B cell (primary cell): ENCODE data around the gene CFAP68. TPM values are rescaled to one million over a fixed set of nuclear protein-coding genes. Genes with fewer than 3 reads are reported as not detected.

ENCODE experiments used
- ATAC-seq: fragments of 200-7000 bp; cut with Tn5 transposase; one replicate; pipeline ENCODE4 v1.10.0; 2021; ENCODE audit warnings: low read depth, mild to moderate bottlenecking, moderate number of reproducible peaks, moderate library complexity
- CTCF ChIA-PET: fragments of 350-600 bp; sonication (Branson Sonifier 250); formaldehyde crosslinking; loops from one replicate; lab custom pipeline; 2021; ENCODE audit warnings: antibody characterized with exemption, inconsistent platforms; lab: Charles Lee
- POLR2A ChIA-PET: fragments of 350-600 bp; sonication (Branson Sonifier 250); formaldehyde crosslinking; loops from one replicate; lab custom pipeline; 2021; ENCODE audit warnings: antibody characterized with exemption; lab: Charles Lee
- DNase-seq: peaks from one replicate; pipeline ENCODE4 v3.0.0; 2013
- H2AFZ ChIP-seq: 2 replicates; pipeline ENCODE4 v1.6.1; 2012; ENCODE audit warnings: mild to moderate bottlenecking, low read depth, low read length; ENCODE audit not compliant: insufficient read depth, poor library complexity, severe bottlenecking
- H3K27ac ChIP-seq, 2 donors: 1 replicate in 1 of 2; 2 replicates in 1 of 2; pipeline ENCODE4 v1.5.1; 2012 to 2013; ENCODE audit warnings: low read length in 2 of 2, mild to moderate bottlenecking in 2 of 2, moderate library complexity in 1 of 2
- H3K27me3 ChIP-seq, 4 experiments: fragments of 200-600 bp in 1 of 4; sonication (generic) in 1 of 4; replicated peaks in 1 of 4; 1 replicate in 2 of 4; 2 replicates in 2 of 4; pipeline versions ENCODE4 v1.6.1 to v1.7.0; 2013 to 2016; ENCODE audit warnings: low read length in 3 of 4, mild to moderate bottlenecking in 2 of 4, mixed read lengths in 1 of 4, moderate library complexity in 1 of 4; ENCODE audit not compliant: insufficient read depth in 4 of 4, control insufficient read depth in 3 of 4; ENCODE audit errors: control extremely low read depth in 1 of 4
- H3K36me3 ChIP-seq, 2 experiments: replicated peaks in 1 of 2; 1 replicate in 1 of 2; 2 replicates in 1 of 2; pipeline versions ENCODE4 v1.6.1 to v1.7.1; 2013; ENCODE audit warnings: low read length in 1 of 2; ENCODE audit not compliant: insufficient read depth in 2 of 2, control insufficient read depth in 1 of 2; ENCODE audit errors: control extremely low read depth in 1 of 2, extremely low read depth in 1 of 2
- H3K4me1 ChIP-seq, 2 donors: fragments of 200-600 bp in 1 of 2; sonication (generic) in 1 of 2; 1 replicate in 1 of 2; 2 replicates in 1 of 2; pipeline versions ENCODE4 v1.5.1 to v1.6.1; 2013 to 2017; ENCODE audit warnings: low read length in 2 of 2; ENCODE audit not compliant: control insufficient read depth in 2 of 2, insufficient read depth in 2 of 2
- H3K4me2 ChIP-seq: replicated peaks from 2 replicates; pipeline ENCODE3; 2012; ENCODE audit warnings: mild to moderate bottlenecking, low read depth, low read length; ENCODE audit not compliant: poor library complexity, severe bottlenecking
- H3K4me3 ChIP-seq, 5 experiments: fragments of 200-600 bp in 1 of 5; sonication (generic) in 1 of 5; 1 replicate in 3 of 5; 2 replicates in 2 of 5; pipeline versions ENCODE4 v1.5.1 to v1.7.0; 2011 to 2016; ENCODE audit warnings: low read length in 4 of 5, mild to moderate bottlenecking in 4 of 5, low read depth in 2 of 5, control low read depth in 1 of 5, moderate library complexity in 1 of 5; ENCODE audit not compliant: insufficient read depth in 1 of 5; ENCODE audit errors: control extremely low read depth in 1 of 5, extremely low read depth in 1 of 5
- H3K79me2 ChIP-seq: fragments of 200-600 bp; sonication (generic); one replicate; pipeline ENCODE4 v1.6.0; 2016; ENCODE audit warnings: low read length; ENCODE audit not compliant: control insufficient read depth, insufficient read depth
- H3K9ac ChIP-seq: fragments of 200-600 bp; sonication (generic); 2 replicates; pipeline ENCODE4 v1.6.1; 2017; ENCODE audit warnings: mild to moderate bottlenecking, low read length, moderate library complexity
- H3K9me3 ChIP-seq, 3 donors: one replicate each; pipeline versions ENCODE4 v1.6.1 to v1.7.1; 2013; ENCODE audit warnings: low read length in 2 of 3; ENCODE audit not compliant: control insufficient read depth in 2 of 3, insufficient read depth in 1 of 3; ENCODE audit errors: control extremely low read depth in 1 of 3
- H4K20me1 ChIP-seq: 2 replicates; pipeline ENCODE4 v1.6.0; 2012; ENCODE audit warnings: mild to moderate bottlenecking, low read length; ENCODE audit not compliant: insufficient read depth, control insufficient read depth, poor library complexity, severe bottlenecking
- H3K27ac Mint-ChIP-seq: one replicate; pipeline ENCODE4 v1.8.0; 2021; ENCODE audit warnings: mixed read lengths
- H3K27me3 Mint-ChIP-seq: one replicate; pipeline ENCODE4 v1.8.0; 2021; ENCODE audit warnings: mixed read lengths
- H3K4me1 Mint-ChIP-seq: one replicate; pipeline ENCODE4 v1.8.0; 2021; ENCODE audit warnings: mixed read lengths
- H3K4me3 Mint-ChIP-seq: one replicate; pipeline ENCODE4 v1.8.0; 2021; ENCODE audit warnings: mixed read lengths
- H3K9me3 Mint-ChIP-seq: one replicate; pipeline ENCODE4 v1.8.0; 2022; ENCODE audit warnings: mixed read lengths; ENCODE audit not compliant: insufficient read depth
- CTCF ChIP-seq: fragments of 200-600 bp; IDR thresholded peaks from one replicate; pipeline ENCODE4 v1.8.0; 2022; ENCODE audit warnings: antibody characterized with exemption, mild to moderate bottlenecking
- EZH2 ChIP-seq: IDR thresholded peaks from 2 replicates; pipeline ENCODE4 v1.6.1; 2012; ENCODE audit warnings: borderline replicate concordance, low read depth, mild to moderate bottlenecking, moderate library complexity, low read length; ENCODE audit not compliant: insufficient read depth, poor library complexity, severe bottlenecking
- WGBS: methylation state at CpG from one replicate; pipeline ENCODE4 v1.1.5; 2013; ENCODE audit warnings: missing lambda C conversion rate; ENCODE audit not compliant: insufficient coverage; 5-methylcytosine and 5-hydroxymethylcytosine counted together
- intact Hi-C: fragments of 100-400 bp; cut with micrococcal nuclease; formaldehyde crosslinking; loops from one replicate; pipeline ENCODE4 v1.10.0; 2022
- polyA plus RNA-seq: library from polyadenylated mRNA; depleted of rRNA; stranded (reverse); fragments of >200 nt; gene quantifications from 2 replicates; pipeline ENCODE4 v1.2.3, GENCODE V29; 2012
- total RNA-seq, 2 donors: library from RNA; stranded (reverse); fragments of 120-200 nt in 1 of 2; gene quantifications; 1 replicate in 1 of 2; 2 replicates in 1 of 2; pipeline versions ENCODE4 v1.2.3 to v1.2.4, GENCODE V29; 2013 to 2022

The CFAP68 gene
- total and polyA plus RNA-seq, 2 donors (not counting 1 experiment from before 2014, with no cell fraction given) = 8.2 to 13.3 TPM

- Histone ChIP-seq H3K4me2 (no peak overlapping the region), H3K4me1 (no peaks in the 10 kb centered on the region), H3K36me3 (peaks cover 7 to 57% of the 10 kb centered on the region in 2 experiments), H3K27me3 (no peaks in the 10 kb centered on the region), H3K79me2 (no peaks in the 10 kb centered on the region), H3K9me3 (no peaks in the 10 kb centered on the region), H3K4me3 (no peak overlapping the region), H4K20me1 (no peaks in the 10 kb centered on the region), H3K27ac (no peak overlapping the region), H3K9ac (no peak overlapping the region), H2AFZ (no peak overlapping the region)
- intact Hi-C loops = no loop called here
- POLR2A ChIA-PET = no interaction called here
- H3K9me3 Mint-ChIP-seq = no peaks in the 10 kb centered on the region
- CTCF ChIA-PET = interaction anchor here (1.0 to 2.2 kb wide), 3 partner anchors 9 to 248 kb away, joined by 3 to 14 read pairs (median 3); no protein-coding TSS in a partner anchor
- no peak for ATAC-seq
- H3K4me3 Mint-ChIP-seq = no peak overlapping the region
- no peak for DNase-seq
- WGBS = 92% methylated on average over 3 of the region's 4 CpGs
- H3K27ac Mint-ChIP-seq = no peak overlapping the region
- no peaks in the 10 kb centered on the region for H3K4me1 Mint-ChIP-seq
- no peaks in the 10 kb centered on the region for H3K27me3 Mint-ChIP-seq
- TF ChIP-seq CTCF = no peak
- TF ChIP-seq EZH2 = no peak
Measured at GRCh38 chr11:111833524-111833923, 45.8 kb upstream of the CFAP68 start.

GRCh38 chr11:111834432-111835163, 44.7 kb upstream of the CFAP68 start:
- Histone ChIP-seq H3K27ac (no peak overlapping the region), H3K4me2 (no peak overlapping the region), H3K27me3 (no peaks in the 10 kb centered on the region), H3K79me2 (no peaks in the 10 kb centered on the region), H2AFZ (no peak overlapping the region), H3K4me1 (no peaks in the 10 kb centered on the region), H3K36me3 (peaks cover 5 to 50% of the 10 kb centered on the region in 2 experiments), H4K20me1 (no peaks in the 10 kb centered on the region), H3K9ac (no peak overlapping the region), H3K9me3 (no peaks in the 10 kb centered on the region), H3K4me3 (no peak overlapping the region)
- Mint-ChIP-seq H3K27me3 (no peaks in the 10 kb centered on the region), H3K4me1 (no peaks in the 10 kb centered on the region), H3K27ac (no peak overlapping the region), H3K4me3 (no peak overlapping the region), H3K9me3 (no peaks in the 10 kb centered on the region)
- WGBS = 100% methylated on average over 2 of the region's 3 CpGs
- no peak for ATAC-seq
- ChIA-PET CTCF (interaction anchor here (1.1 to 1.4 kb wide), 4 partner anchors 36 to 270 kb away, joined by 3 to 5 read pairs (median 4); no protein-coding TSS in a partner anchor), POLR2A (no interaction called here)
- intact Hi-C loops = no loop called here
- TF ChIP-seq EZH2 = no peak
- TF ChIP-seq CTCF = no peak
- no peak for DNase-seq
